ENCODE measurements around the gene PRKCQ.

- TF ChIP-seq, protein P1, sequence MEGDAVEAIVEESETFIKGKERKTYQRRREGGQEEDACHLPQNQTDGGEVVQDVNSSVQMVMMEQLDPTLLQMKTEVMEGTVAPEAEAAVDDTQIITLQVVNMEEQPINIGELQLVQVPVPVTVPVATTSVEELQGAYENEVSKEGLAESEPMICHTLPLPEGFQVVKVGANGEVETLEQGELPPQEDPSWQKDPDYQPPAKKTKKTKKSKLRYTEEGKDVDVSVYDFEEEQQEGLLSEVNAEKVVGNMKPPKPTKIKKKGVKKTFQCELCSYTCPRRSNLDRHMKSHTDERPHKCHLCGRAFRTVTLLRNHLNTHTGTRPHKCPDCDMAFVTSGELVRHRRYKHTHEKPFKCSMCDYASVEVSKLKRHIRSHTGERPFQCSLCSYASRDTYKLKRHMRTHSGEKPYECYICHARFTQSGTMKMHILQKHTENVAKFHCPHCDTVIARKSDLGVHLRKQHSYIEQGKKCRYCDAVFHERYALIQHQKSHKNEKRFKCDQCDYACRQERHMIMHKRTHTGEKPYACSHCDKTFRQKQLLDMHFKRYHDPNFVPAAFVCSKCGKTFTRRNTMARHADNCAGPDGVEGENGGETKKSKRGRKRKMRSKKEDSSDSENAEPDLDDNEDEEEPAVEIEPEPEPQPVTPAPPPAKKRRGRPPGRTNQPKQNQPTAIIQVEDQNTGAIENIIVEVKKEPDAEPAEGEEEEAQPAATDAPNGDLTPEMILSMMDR (IDR thresholded peaks at IDR 0.05) = no peak
- TF ChIP-seq POLR2A (IDR thresholded peaks at IDR 0.05) = no peak
These were observed 27.7 kb upstream of the PRKCQ start for GRCh38 chr10:6607778-6608177.
